Astrocyte (in vitro differentiated cells and primary cell): Measurements from ENCODE around the gene RPS6KA4. TPM values are rescaled to one million over a fixed set of nuclear protein-coding genes. Genes with fewer than 3 reads are reported as not detected.

ENCODE experiments used
- DNase-seq: peaks from one replicate; pipeline ENCODE4 v3.0.0-alpha.2; 2010; ENCODE audit warnings: low read depth
- FAIRE-seq: peaks from 2 replicates; lab custom pipeline; 2011; peaks lifted over from hg19 to GRCh38; lab: Jason Lieb, UNC
- H2AFZ ChIP-seq: 2 replicates; pipeline ENCODE4 v1.6.0; 2012; ENCODE audit warnings: low read depth, low read length, inconsistent platforms
- H3K27ac ChIP-seq: 2 replicates; pipeline ENCODE4 v1.5.1; 2011; ENCODE audit warnings: low read depth, low read length, inconsistent platforms
- H3K27me3 ChIP-seq: 2 replicates; pipeline ENCODE4 v1.6.0; 2011; ENCODE audit warnings: low read length, inconsistent platforms; ENCODE audit not compliant: insufficient read depth
- H3K36me3 ChIP-seq: 2 replicates; pipeline ENCODE4 v1.5.1; 2011; ENCODE audit warnings: low read length, inconsistent platforms; ENCODE audit not compliant: insufficient read depth
- H3K4me1 ChIP-seq: 2 replicates; pipeline ENCODE4 v1.5.1; 2011; ENCODE audit warnings: low read length, inconsistent platforms; ENCODE audit not compliant: insufficient read depth
- H3K4me2 ChIP-seq: 2 replicates; pipeline ENCODE4 v1.6.0; 2012; ENCODE audit warnings: low read length, inconsistent platforms
- H3K4me3 ChIP-seq: 2 replicates; pipeline ENCODE4 v1.5.1; 2011; ENCODE audit warnings: low read depth, mild to moderate bottlenecking, low read length, inconsistent platforms; ENCODE audit not compliant: insufficient read depth
- H3K79me2 ChIP-seq: 2 replicates; pipeline ENCODE4 v1.6.0; 2012; ENCODE audit warnings: mild to moderate bottlenecking, low read length, inconsistent platforms; ENCODE audit not compliant: insufficient read depth
- H3K9ac ChIP-seq: 2 replicates; pipeline ENCODE4 v1.6.0; 2012; ENCODE audit warnings: mild to moderate bottlenecking, low read length, inconsistent platforms
- H3K9me3 ChIP-seq: 2 replicates; pipeline ENCODE4 v1.5.1; 2012; ENCODE audit warnings: low read depth, mild to moderate bottlenecking, low read length, inconsistent platforms; ENCODE audit not compliant: insufficient read depth
- H4K20me1 ChIP-seq: 2 replicates; pipeline ENCODE4 v1.6.0; 2012; ENCODE audit warnings: low read length, inconsistent platforms; ENCODE audit not compliant: insufficient read depth
- H3K27ac Mint-ChIP-seq: one replicate; pipeline ENCODE4 v1.8.0; 2021; ENCODE audit warnings: mild to moderate bottlenecking, mixed read lengths; ENCODE audit not compliant: unreplicated experiment
- H3K27me3 Mint-ChIP-seq: one replicate; pipeline ENCODE4 v1.8.0; 2021; ENCODE audit warnings: low read depth, mixed read lengths; ENCODE audit not compliant: unreplicated experiment
- H3K36me3 Mint-ChIP-seq: one replicate; pipeline ENCODE4 v1.8.0; 2021; ENCODE audit warnings: low read depth, mixed read lengths; ENCODE audit not compliant: unreplicated experiment
- H3K4me1 Mint-ChIP-seq: one replicate; pipeline ENCODE4 v1.8.0; 2021; ENCODE audit warnings: low read depth, mixed read lengths; ENCODE audit not compliant: unreplicated experiment
- H3K4me3 Mint-ChIP-seq: one replicate; pipeline ENCODE4 v1.8.0; 2021; ENCODE audit warnings: mild to moderate bottlenecking, moderate library complexity, mixed read lengths; ENCODE audit not compliant: unreplicated experiment
- H3K9me3 Mint-ChIP-seq: one replicate; pipeline ENCODE4 v1.8.0; 2021; ENCODE audit warnings: mild to moderate bottlenecking, mixed read lengths; ENCODE audit not compliant: unreplicated experiment
- CTCF ChIP-seq: IDR thresholded peaks from 2 replicates; pipeline ENCODE4 v1.5.1; 2011; ENCODE audit warnings: low read depth, mild to moderate bottlenecking, inconsistent platforms, low read length, moderate library complexity; ENCODE audit not compliant: insufficient read depth
- EZH2 ChIP-seq: IDR thresholded peaks from 2 replicates; pipeline ENCODE4 v1.6.1; 2012; ENCODE audit warnings: mild to moderate bottlenecking, low read length, inconsistent platforms; ENCODE audit not compliant: insufficient read depth
- total RNA-seq: library from RNA; stranded (reverse); gene quantifications from 2 replicates; pipeline ENCODE4 v1.2.1, GENCODE V29; 2021

Gene RPS6KA4
- total RNA-seq, 1 donor from 2014 or later = 36.2 TPM

- H3K4me1 ChIP-seq = no peaks in the 10 kb centered on the region
- H3K4me3 Mint-ChIP-seq = no peak overlapping the region
- no peak overlapping the region for H3K9ac ChIP-seq
- no peaks in the 10 kb centered on the region for H3K79me2 ChIP-seq
- H3K4me1 Mint-ChIP-seq = no peaks in the 10 kb centered on the region
- H3K4me2 ChIP-seq = no peak overlapping the region
- no peak overlapping the region for H3K27ac ChIP-seq
- H3K4me3 ChIP-seq = no peak overlapping the region
- H3K27me3 ChIP-seq = no peaks in the 10 kb centered on the region
- H3K36me3 ChIP-seq = no peaks in the 10 kb centered on the region
- H2AFZ ChIP-seq = no peak overlapping the region
- no peak for DNase-seq
- H3K9me3 ChIP-seq = no peaks in the 10 kb centered on the region
- TF ChIP-seq EZH2 (no peak), CTCF (no peak)
- H4K20me1 ChIP-seq = no peaks in the 10 kb centered on the region
- no peak overlapping the region for H3K27ac Mint-ChIP-seq
- peaks cover 5% of the 10 kb centered on the region for H3K27me3 Mint-ChIP-seq
- FAIRE-seq = no peak
- H3K9me3 Mint-ChIP-seq = no peaks in the 10 kb centered on the region
- peaks cover 3% of the 10 kb centered on the region for H3K36me3 Mint-ChIP-seq
These were observed 17.1 kb downstream of the RPS6KA4 start for GRCh38 chr11:64376071-64376470.

GRCh38 chr11:64378335-64378880 is 19.4 kb downstream of the RPS6KA4 start:
- Histone ChIP-seq H3K4me2 (no peak overlapping the region), H2AFZ (no peak overlapping the region), H4K20me1 (no peaks in the 10 kb centered on the region), H3K36me3 (no peaks in the 10 kb centered on the region), H3K79me2 (no peaks in the 10 kb centered on the region), H3K4me1 (no peaks in the 10 kb centered on the region), H3K9ac (no peak overlapping the region), H3K9me3 (no peaks in the 10 kb centered on the region), H3K4me3 (no peak overlapping the region), H3K27me3 (no peaks in the 10 kb centered on the region), H3K27ac (no peak overlapping the region)
- Mint-ChIP-seq H3K9me3 (no peaks in the 10 kb centered on the region), H3K27me3 (peaks cover 9% of the 10 kb centered on the region), H3K4me3 (no peak overlapping the region), H3K36me3 (peaks cover 3% of the 10 kb centered on the region), H3K4me1 (no peaks in the 10 kb centered on the region), H3K27ac (no peak overlapping the region)
- TF ChIP-seq EZH2 (no peak), CTCF (no peak)
- no peak for FAIRE-seq
- no peak for DNase-seq

- no peak overlapping the region for H3K4me3 Mint-ChIP-seq
- Histone ChIP-seq H3K27me3 (no peaks in the 10 kb centered on the region), H3K4me2 (no peak overlapping the region), H3K27ac (no peak overlapping the region), H3K9ac (no peak overlapping the region), H2AFZ (no peak overlapping the region), H3K79me2 (no peaks in the 10 kb centered on the region), H3K4me3 (no peak overlapping the region), H3K36me3 (no peaks in the 10 kb centered on the region), H3K9me3 (no peaks in the 10 kb centered on the region), H3K4me1 (no peaks in the 10 kb centered on the region), H4K20me1 (no peaks in the 10 kb centered on the region)
- peaks cover 15% of the 10 kb centered on the region for H3K27me3 Mint-ChIP-seq
- DNase-seq (no peak), FAIRE-seq (no peak)
- H3K9me3 Mint-ChIP-seq = no peaks in the 10 kb centered on the region
- no peaks in the 10 kb centered on the region for H3K4me1 Mint-ChIP-seq
- no peak overlapping the region for H3K27ac Mint-ChIP-seq
- no peak for TF ChIP-seq CTCF
- TF ChIP-seq EZH2 = no peak
- no peaks in the 10 kb centered on the region for H3K36me3 Mint-ChIP-seq
These were observed 20.2 kb downstream of the RPS6KA4 start for GRCh38 chr11:64379160-64379559.
